Smooth muscle cell (in vitro differentiated cells): Measurements from ENCODE around the gene POP4. TPM values are rescaled to one million over a fixed set of nuclear protein-coding genes. Genes with fewer than 3 reads are reported as not detected.

Source experiments
- DNase-seq: peaks from one replicate; lab custom pipeline; 2025; ENCODE audit not compliant: unreplicated experiment; lab: John Stamatoyannopoulos, UW
- H2AFZ ChIP-seq: fragments of 200-600 bp; sonication (generic); 2 replicates; pipeline ENCODE4 v1.6.0; 2016; ENCODE audit warnings: antibody characterized with exemption, low read depth, mild to moderate bottlenecking
- H3F3A ChIP-seq: fragments of 200-600 bp; sonication (generic); 2 replicates; pipeline ENCODE4 v1.6.0; 2017; ENCODE audit warnings: antibody characterized with exemption, low read depth
- H3K27ac ChIP-seq: fragments of 200-600 bp; sonication (generic); 2 replicates; pipeline ENCODE4 v1.5.1; 2016; ENCODE audit warnings: low read depth, mild to moderate bottlenecking
- H3K27me3 ChIP-seq: fragments of 200-600 bp; sonication (generic); 2 replicates; pipeline ENCODE4 v1.6.1; 2016; ENCODE audit warnings: low read depth, mild to moderate bottlenecking
- H3K36me3 ChIP-seq: fragments of 200-600 bp; sonication (generic); 2 replicates; pipeline ENCODE4 v1.5.1; 2016; ENCODE audit warnings: low read depth
- H3K4me1 ChIP-seq: fragments of 200-600 bp; sonication (generic); 2 replicates; pipeline ENCODE4 v1.5.1; 2016; ENCODE audit warnings: low read depth
- H3K4me2 ChIP-seq: fragments of 200-600 bp; sonication (generic); 2 replicates; pipeline ENCODE4 v1.6.0; 2016; ENCODE audit warnings: mild to moderate bottlenecking
- H3K4me3 ChIP-seq: fragments of 200-600 bp; sonication (generic); 2 replicates; pipeline ENCODE4 v1.5.1; 2016; ENCODE audit warnings: mild to moderate bottlenecking
- H3K79me2 ChIP-seq: fragments of 200-600 bp; sonication (generic); 2 replicates; pipeline ENCODE4 v1.6.0; 2016; ENCODE audit warnings: low read depth, mild to moderate bottlenecking
- H3K9ac ChIP-seq: fragments of 200-600 bp; sonication (generic); 2 replicates; pipeline ENCODE4 v1.6.0; 2016; ENCODE audit warnings: low read depth
- H3K9me3 ChIP-seq: fragments of 200-600 bp; sonication (generic); replicated peaks from 2 replicates; pipeline ENCODE4 v1.5.1; 2016; ENCODE audit warnings: low read depth
- H4K20me1 ChIP-seq: fragments of 200-600 bp; sonication (generic); 2 replicates; pipeline ENCODE4 v1.6.0; 2016; ENCODE audit warnings: low read depth
- WGBS: methylation state at CpG from one replicate; pipeline ENCODE4 v1.1.7; 2016; ENCODE audit warnings: low lambda C conversion rate; 5-methylcytosine and 5-hydroxymethylcytosine counted together
- polyA plus RNA-seq: library from polyadenylated mRNA; unstranded; fragments of >200 nt; fragmentation: Nextera tagmentation; extraction: Ambion mirVana; gene quantifications from 2 replicates; pipeline ENCODE4 v1.2.1, GENCODE V29; 2016
- total RNA-seq: library from RNA; depleted of rRNA; stranded (reverse); fragments of >200 nt; gene quantifications from 2 replicates; pipeline ENCODE4 v1.2.3, GENCODE V29; 2014
- TF ChIP-seq, protein P1 (sequence below): fragments of 200-600 bp; sonication (generic); IDR thresholded peaks from 2 replicates; pipeline ENCODE4 v1.5.1; 2017; ENCODE audit warnings: borderline replicate concordance, mild to moderate bottlenecking, antibody characterized with exemption; ENCODE audit not compliant: insufficient read depth, poor library complexity, severe bottlenecking

The POP4 gene
- total and polyA plus RNA-seq, 2 experiments from 2014 or later, result 54.4 to 94.9 TPM

- Histone ChIP-seq H2AFZ (no peak overlapping the region), H3K4me3 (no peak overlapping the region), H3K27me3 (no peaks in the 10 kb centered on the region), H3K36me3 (peaks cover 6% of the 10 kb centered on the region), H3K9ac (no peak overlapping the region), H4K20me1 (no peaks in the 10 kb centered on the region), H3K9me3 (no peaks in the 10 kb centered on the region), H3K4me1 (no peaks in the 10 kb centered on the region), H3F3A (no peaks in the 10 kb centered on the region), H3K79me2 (no peaks in the 10 kb centered on the region), H3K4me2 (no peak overlapping the region), H3K27ac (no peak overlapping the region)
- DNase-seq, result no peak
- WGBS, result 77% methylated on average over 7 of the region's 7 CpGs
- TF ChIP-seq, protein P1, sequence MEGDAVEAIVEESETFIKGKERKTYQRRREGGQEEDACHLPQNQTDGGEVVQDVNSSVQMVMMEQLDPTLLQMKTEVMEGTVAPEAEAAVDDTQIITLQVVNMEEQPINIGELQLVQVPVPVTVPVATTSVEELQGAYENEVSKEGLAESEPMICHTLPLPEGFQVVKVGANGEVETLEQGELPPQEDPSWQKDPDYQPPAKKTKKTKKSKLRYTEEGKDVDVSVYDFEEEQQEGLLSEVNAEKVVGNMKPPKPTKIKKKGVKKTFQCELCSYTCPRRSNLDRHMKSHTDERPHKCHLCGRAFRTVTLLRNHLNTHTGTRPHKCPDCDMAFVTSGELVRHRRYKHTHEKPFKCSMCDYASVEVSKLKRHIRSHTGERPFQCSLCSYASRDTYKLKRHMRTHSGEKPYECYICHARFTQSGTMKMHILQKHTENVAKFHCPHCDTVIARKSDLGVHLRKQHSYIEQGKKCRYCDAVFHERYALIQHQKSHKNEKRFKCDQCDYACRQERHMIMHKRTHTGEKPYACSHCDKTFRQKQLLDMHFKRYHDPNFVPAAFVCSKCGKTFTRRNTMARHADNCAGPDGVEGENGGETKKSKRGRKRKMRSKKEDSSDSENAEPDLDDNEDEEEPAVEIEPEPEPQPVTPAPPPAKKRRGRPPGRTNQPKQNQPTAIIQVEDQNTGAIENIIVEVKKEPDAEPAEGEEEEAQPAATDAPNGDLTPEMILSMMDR, result no peak
Observed at GRCh38 chr19:29618871-29619270, 12.8 kb downstream of the POP4 start.

DNA sequence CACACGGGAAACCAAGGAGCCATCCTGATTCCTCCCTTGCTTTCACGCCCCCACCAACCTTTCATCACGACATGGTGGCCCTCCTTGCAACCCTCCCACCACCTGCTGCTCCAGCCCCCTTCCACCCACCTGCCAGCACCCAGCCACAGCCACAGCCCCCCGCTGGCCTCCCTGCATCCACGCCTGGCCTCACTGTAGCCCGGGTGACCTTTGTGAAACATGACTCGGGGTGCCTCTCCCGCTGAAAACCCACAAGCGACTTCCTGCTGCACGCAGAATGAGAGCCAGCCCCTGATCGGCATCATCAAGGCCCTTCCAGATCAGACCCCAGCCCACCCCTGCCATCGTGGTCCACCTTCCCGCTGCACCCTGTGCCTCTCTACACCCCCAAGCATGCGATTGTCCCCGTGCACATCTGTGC lies 14.9 kb downstream of the POP4 start:
- no peak overlapping the region for H2AFZ ChIP-seq

DNA sequence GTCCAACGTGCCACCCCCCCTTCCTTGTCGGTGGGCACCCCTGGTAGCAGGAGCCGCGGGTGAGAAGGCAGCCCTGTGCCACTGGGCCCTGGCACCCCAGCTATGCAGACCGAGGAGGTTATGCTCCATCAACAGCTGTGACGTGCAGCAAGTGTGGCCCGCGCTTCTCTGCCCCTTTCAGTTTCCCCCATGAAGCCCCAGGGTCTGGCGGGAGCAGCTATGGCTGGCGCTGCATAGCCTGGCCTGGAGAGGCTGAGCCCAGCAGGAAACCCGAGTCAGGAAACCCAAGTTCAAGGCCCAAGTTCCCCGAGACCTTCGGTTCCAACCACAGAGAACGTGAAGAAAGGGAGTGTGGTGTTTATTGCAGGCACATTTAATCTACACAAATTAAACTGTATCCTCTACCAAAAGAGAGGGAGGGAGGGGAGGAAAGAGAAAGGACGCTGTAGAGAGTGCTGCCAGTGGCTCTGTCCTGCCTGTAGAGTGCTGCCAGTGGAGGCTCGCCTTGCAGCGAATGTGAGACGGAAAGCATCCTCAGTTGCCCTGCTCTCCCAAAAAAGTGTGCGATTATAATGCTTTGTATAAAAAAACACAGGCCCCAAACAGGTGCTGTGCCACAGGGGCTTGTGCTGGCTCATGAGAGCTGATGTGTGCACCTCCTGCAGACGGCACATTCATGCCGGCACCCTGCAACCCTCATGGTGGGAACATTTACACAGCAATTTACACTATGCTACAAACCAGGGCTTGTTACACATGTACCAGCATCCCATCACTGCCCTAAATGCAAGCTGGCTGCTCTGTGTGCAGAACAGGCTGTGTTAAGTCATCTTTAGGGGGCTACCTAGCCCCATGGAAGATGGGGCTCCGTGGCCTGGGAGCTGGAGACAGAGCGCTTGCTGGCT lies 16.3 kb downstream of the POP4 start:
- no peak overlapping the region for H3K4me3 ChIP-seq
- H3K27ac ChIP-seq, result no peak overlapping the region
- H3K4me2 ChIP-seq, result no peak overlapping the region
- 87% methylated on average over 23 of the region's 23 CpGs for WGBS
- peaks cover 5% of the 10 kb centered on the region for H3K4me1 ChIP-seq
- no peaks in the 10 kb centered on the region for H3K27me3 ChIP-seq
- H3F3A ChIP-seq, result no peaks in the 10 kb centered on the region
- H3K79me2 ChIP-seq, result no peaks in the 10 kb centered on the region
- no peaks in the 10 kb centered on the region for H4K20me1 ChIP-seq
- no peak overlapping the region for H3K9ac ChIP-seq
- no peaks in the 10 kb centered on the region for H3K36me3 ChIP-seq
- H2AFZ ChIP-seq, result no peak overlapping the region
- no peak for DNase-seq
- no peaks in the 10 kb centered on the region for H3K9me3 ChIP-seq
- TF ChIP-seq, protein P1, result no peak

More for the DNA sequence above, 14.9 kb downstream of the POP4 start:
- no peaks in the 10 kb centered on the region for H4K20me1 ChIP-seq
- no peaks in the 10 kb centered on the region for H3F3A ChIP-seq
- no peak overlapping the region for H3K27ac ChIP-seq
- no peak for DNase-seq
- no peaks in the 10 kb centered on the region for H3K79me2 ChIP-seq
- H3K4me1 ChIP-seq, result peaks cover 5% of the 10 kb centered on the region
- H3K4me3 ChIP-seq, result no peak overlapping the region
- H3K4me2 ChIP-seq, result no peak overlapping the region
- H3K9me3 ChIP-seq, result no peaks in the 10 kb centered on the region
- WGBS, result 89% methylated on average over 12 of the region's 15 CpGs
- no peaks in the 10 kb centered on the region for H3K27me3 ChIP-seq
- no peaks in the 10 kb centered on the region for H3K36me3 ChIP-seq
- TF ChIP-seq, protein P1, result no peak
- no peak overlapping the region for H3K9ac ChIP-seq
